ENCODE measurements around the gene GALNT2.

The GALNT2 gene

DNA sequence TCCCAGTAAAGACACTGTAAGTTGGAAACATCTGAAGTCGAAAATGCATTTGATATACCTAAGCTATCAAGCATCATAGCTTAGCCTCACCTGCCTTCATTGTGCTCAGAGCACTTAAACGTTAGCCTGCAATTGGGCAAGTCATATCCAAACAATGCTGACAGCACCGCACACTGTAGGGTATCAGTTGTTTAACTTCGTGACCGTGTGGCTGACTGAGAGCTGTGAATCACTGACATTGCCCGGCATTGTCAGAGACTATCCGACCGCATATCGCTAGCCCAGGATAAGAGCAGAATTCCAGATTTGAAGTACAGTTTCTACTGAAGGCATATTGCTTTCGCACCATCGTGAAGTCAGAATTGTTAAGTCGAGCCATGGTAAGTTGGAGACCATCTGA lies 41.5 kb downstream of the GALNT2 start:
- no peaks in the 10 kb centered on the region for H3K9me3 ChIP-seq (ENCODE audit: insufficient read depth, low read depth, low read length)
- no peak overlapping the region for H3K27ac ChIP-seq (ENCODE audit: low read length)
- H3K27me3 ChIP-seq (ENCODE audit: insufficient read depth, low read length): no peaks in the 10 kb centered on the region
- H3K4me1 ChIP-seq (ENCODE audit: insufficient read depth, low read length): peaks cover 44% of the 10 kb centered on the region
- H3K36me3 ChIP-seq (ENCODE audit: insufficient read depth, low read depth, low read length): peaks cover 1% of the 10 kb centered on the region; the same call in 1 of the 2 replicates
- H3K4me3 ChIP-seq (ENCODE audit: low read length): no peak overlapping the region
- H3K9ac ChIP-seq (ENCODE audit: low read depth, low read length): no peak overlapping the region

DNA sequence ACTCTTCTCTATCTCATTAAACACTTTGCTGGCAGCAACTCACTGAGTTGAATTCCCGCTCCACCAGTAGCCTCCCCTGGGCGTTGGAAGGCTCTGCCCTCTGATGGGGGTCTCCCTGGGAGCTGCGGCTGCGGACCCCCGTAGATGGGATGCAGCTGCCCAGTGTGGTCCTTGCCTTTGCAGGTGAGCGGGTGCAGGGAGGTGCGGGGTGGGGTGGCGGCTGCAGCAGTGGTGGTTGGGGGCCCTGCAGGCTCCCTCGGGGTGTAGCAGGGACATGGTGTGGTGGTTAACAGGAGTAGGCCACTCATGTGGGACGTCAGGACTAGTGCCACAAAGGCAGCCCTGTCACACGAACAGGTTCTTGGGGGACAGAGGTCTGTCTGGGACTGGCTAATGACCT lies 42.0 kb downstream of the GALNT2 start:
- Histone ChIP-seq H3K9ac (ENCODE audit: low read depth, low read length) (no peak overlapping the region), H3K9me3 (ENCODE audit: insufficient read depth, low read depth, low read length) (no peaks in the 10 kb centered on the region), H3K27me3 (ENCODE audit: insufficient read depth, low read length) (no peaks in the 10 kb centered on the region), H3K4me3 (ENCODE audit: low read length) (no peak overlapping the region), H3K4me1 (ENCODE audit: insufficient read depth, low read length) (peaks cover 42% of the 10 kb centered on the region), H3K27ac (ENCODE audit: low read length) (no peak overlapping the region), H3K36me3 (ENCODE audit: insufficient read depth, low read depth, low read length) (peaks cover 5% of the 10 kb centered on the region; the same call in 1 of the 2 replicates)

DNA sequence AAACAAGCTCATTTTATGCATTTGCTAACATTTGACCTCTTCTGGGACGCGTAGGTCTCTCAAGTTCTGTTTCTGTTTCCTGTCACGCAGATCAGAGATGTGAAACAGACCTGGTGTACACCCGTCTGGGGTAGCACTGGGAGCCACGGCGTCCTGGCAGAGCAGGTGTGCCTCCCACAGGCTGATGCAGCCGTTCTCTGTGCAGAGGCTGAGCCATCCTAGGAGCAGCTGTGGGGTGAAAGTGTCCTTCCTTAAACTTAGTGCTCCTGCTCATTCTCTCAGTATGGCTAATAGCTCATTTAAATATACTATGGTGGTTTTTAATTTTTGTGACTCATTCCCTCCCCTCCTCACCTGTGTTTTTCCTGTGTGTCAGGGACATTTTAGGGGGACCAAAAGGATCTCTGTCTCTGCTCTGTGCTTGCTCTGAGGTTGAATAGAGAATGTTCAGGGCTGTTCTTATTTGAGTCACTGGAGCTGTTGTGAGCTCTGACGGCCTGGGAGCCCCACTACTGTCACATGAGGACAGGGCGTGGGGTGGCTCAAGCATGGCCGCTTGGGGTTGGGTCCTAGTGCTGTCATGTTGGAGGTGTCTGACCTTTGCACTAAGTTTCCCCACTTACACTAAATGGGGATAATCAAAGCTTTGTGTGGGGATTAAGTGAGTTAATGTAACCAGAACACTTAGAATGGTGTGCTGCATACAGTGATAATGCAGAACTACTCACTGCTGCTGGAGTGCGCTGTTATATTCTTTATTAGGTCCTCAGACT lies 43.0 kb downstream of the GALNT2 start:
- Histone ChIP-seq H3K9ac (ENCODE audit: low read depth, low read length) (no peak overlapping the region), H3K9me3 (ENCODE audit: insufficient read depth, low read depth, low read length) (no peaks in the 10 kb centered on the region), H3K36me3 (ENCODE audit: insufficient read depth, low read depth, low read length) (peaks cover 5% of the 10 kb centered on the region; the same call in 1 of the 2 replicates), H3K27ac (ENCODE audit: low read length) (no peak overlapping the region), H3K27me3 (ENCODE audit: insufficient read depth, low read length) (no peaks in the 10 kb centered on the region), H3K4me1 (ENCODE audit: insufficient read depth, low read length) (peaks cover 31% of the 10 kb centered on the region), H3K4me3 (ENCODE audit: low read length) (no peak overlapping the region)

DNA sequence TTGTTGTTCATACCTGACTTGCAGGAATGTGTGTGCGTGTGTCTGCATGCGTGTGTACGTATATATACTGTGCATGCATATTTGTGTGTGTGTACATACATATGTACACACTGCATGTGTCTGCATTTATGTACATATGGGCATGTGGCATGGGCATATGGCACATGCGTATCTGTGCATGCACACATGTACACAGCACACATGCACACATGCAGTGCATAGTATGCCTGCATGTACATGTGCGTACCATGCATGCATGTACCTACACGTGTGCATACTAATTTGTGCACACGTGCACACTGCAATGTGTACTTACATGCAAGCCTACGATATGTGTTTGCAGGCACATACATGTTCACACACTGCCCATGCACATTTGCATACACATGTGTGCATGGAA lies 43.9 kb downstream of the GALNT2 start:
- H3K9me3 ChIP-seq (ENCODE audit: insufficient read depth, low read depth, low read length): no peaks in the 10 kb centered on the region
- no peak overlapping the region for H3K4me3 ChIP-seq (ENCODE audit: low read length)
- H3K36me3 ChIP-seq (ENCODE audit: insufficient read depth, low read depth, low read length): peaks cover 5% of the 10 kb centered on the region; the same call in 1 of the 2 replicates
- H3K9ac ChIP-seq (ENCODE audit: low read depth, low read length): no peak overlapping the region
- H3K27me3 ChIP-seq (ENCODE audit: insufficient read depth, low read length): no peaks in the 10 kb centered on the region
- peaks cover 31% of the 10 kb centered on the region for H3K4me1 ChIP-seq (ENCODE audit: insufficient read depth, low read length)
- no peak overlapping the region for H3K27ac ChIP-seq (ENCODE audit: low read length)

DNA sequence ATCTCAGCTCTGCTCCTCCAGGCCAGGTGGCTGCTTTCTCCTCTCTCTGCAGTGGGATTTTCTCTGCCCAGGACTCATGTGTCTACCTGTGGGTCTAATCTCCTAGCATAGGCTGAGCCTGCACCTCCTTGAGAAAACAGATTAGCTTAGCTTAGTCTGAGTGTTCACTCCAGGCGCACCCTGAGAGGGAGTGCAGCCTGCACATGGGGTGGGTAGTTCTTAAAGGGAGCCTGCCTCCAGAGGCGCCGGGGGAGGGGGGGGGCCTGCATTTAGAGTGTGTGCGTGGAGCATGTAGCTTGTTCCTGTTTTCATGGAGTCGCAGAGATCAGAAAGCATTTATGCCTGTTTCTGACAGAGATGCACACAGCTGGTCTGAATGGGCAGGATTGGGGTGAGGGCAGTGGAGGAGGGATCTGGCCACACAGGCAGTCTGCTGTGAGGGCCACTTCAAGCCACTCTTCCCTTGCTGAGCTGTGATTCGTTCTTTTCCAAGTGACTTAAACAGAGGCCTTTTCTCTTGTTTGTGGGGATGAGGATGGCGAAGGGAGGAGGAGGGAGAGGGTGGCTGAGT lies 45.2 kb downstream of the GALNT2 start:
- 0 out of 2 replicates have a peak overlapping the region, but pooled peaks have one; percentile 39 for H3K9ac ChIP-seq (ENCODE audit: low read depth, low read length)
- no peaks in the 10 kb centered on the region for H3K27me3 ChIP-seq (ENCODE audit: insufficient read depth, low read length)
- H3K36me3 ChIP-seq (ENCODE audit: insufficient read depth, low read depth, low read length): peaks cover 5% of the 10 kb centered on the region; the same call in 1 of the 2 replicates
- no peak overlapping the region; the same call in 1 of the 2 replicates for H3K4me3 ChIP-seq (ENCODE audit: low read length)
- H3K4me1 ChIP-seq (ENCODE audit: insufficient read depth, low read length): peaks cover 28% of the 10 kb centered on the region
- H3K27ac ChIP-seq (ENCODE audit: low read length): peak overlapping the region; percentile 11
- no peaks in the 10 kb centered on the region for H3K9me3 ChIP-seq (ENCODE audit: insufficient read depth, low read depth, low read length)

DNA sequence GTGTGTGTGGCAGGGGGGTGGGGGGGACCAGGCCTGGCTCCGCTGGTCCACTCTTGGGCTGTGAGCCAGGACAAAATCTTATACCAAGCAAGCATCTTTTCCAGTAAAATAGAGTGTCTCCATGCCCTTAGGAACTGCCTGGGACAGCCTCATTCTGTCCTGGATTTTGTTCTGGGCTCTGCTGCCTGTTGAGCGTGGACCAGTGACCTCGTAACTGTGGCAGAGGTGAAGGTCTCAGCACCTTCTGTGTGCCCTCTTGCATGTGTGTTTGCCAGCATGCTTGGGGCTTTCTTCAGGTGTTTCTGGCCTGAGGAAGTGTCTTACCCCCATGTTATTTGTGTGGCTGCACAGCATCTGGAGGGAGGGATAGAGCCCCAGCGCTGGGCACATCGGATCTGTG lies 45.7 kb downstream of the GALNT2 start:
- H3K4me3 ChIP-seq (ENCODE audit: low read length): no peak overlapping the region
- H3K4me1 ChIP-seq (ENCODE audit: insufficient read depth, low read length): peaks cover 28% of the 10 kb centered on the region
- H3K27ac ChIP-seq (ENCODE audit: low read length): no peak overlapping the region
- no peak overlapping the region for H3K9ac ChIP-seq (ENCODE audit: low read depth, low read length)
- H3K27me3 ChIP-seq (ENCODE audit: insufficient read depth, low read length): no peaks in the 10 kb centered on the region
- H3K9me3 ChIP-seq (ENCODE audit: insufficient read depth, low read depth, low read length): no peaks in the 10 kb centered on the region
- H3K36me3 ChIP-seq (ENCODE audit: insufficient read depth, low read depth, low read length): peaks cover 5% of the 10 kb centered on the region; the same call in 1 of the 2 replicates

DNA sequence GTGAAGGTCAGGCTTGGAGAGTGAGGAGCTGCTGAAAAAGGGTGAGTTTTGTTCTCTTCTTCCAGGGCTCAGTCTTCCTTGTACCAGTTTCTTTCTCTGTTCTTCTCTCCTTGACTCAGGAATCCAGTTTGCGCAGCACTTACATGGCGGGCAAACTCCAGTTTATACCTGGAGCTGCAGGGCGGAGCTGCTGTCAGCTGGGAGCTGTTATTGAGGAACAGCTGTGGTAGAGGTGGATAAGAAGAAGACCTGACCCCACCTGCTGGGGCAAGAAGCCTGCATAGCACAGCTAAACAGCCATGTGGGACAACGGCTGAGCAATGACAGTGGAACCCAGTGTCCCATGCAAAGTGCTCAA lies 46.2 kb downstream of the GALNT2 start:
- Histone ChIP-seq H3K9me3 (ENCODE audit: insufficient read depth, low read depth, low read length) (no peaks in the 10 kb centered on the region), H3K4me3 (ENCODE audit: low read length) (no peak overlapping the region), H3K36me3 (ENCODE audit: insufficient read depth, low read depth, low read length) (peaks cover 5% of the 10 kb centered on the region; the same call in 1 of the 2 replicates), H3K27ac (ENCODE audit: low read length) (no peak overlapping the region), H3K27me3 (ENCODE audit: insufficient read depth, low read length) (no peaks in the 10 kb centered on the region), H3K9ac (ENCODE audit: low read depth, low read length) (no peak overlapping the region), H3K4me1 (ENCODE audit: insufficient read depth, low read length) (peaks cover 28% of the 10 kb centered on the region)

DNA sequence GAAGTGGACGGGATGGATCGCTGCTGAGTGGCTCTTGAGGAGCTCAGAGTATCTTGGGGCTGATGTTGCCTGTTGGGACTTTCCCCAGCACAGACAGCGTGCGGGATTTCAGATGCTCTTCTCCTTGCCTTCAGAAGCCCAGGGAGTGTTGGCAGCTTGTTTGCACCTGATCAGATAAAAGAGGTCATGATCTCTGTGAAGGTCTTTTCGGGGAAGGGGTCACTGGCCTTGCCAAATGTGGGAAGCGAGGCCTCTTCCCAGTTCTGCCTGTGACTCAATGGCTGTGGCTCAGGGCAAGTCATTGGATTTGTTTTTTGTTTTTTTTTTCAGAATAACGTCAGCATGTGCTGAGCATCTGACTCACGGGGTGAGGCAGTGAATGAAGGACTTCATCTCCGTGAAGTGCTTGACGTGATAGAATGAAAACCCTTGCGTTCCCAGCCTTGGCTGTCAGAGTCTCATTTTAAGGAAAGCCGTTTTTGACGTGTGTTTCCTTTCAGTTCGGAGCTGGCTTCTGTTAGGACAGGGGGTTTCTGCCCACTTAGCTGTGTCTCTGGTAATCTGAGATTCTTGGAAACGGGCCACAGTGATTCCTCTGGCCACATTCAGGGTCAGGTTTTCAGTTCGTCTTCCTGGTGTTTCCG lies 46.7 kb downstream of the GALNT2 start:
- Histone ChIP-seq H3K4me1 (ENCODE audit: insufficient read depth, low read length) (peaks cover 28% of the 10 kb centered on the region), H3K36me3 (ENCODE audit: insufficient read depth, low read depth, low read length) (peaks cover 5% of the 10 kb centered on the region; the same call in 1 of the 2 replicates), H3K9me3 (ENCODE audit: insufficient read depth, low read depth, low read length) (no peaks in the 10 kb centered on the region), H3K4me3 (ENCODE audit: low read length) (no peak overlapping the region), H3K27ac (ENCODE audit: low read length) (no peak overlapping the region), H3K9ac (ENCODE audit: low read depth, low read length) (no peak overlapping the region), H3K27me3 (ENCODE audit: insufficient read depth, low read length) (no peaks in the 10 kb centered on the region)

DNA sequence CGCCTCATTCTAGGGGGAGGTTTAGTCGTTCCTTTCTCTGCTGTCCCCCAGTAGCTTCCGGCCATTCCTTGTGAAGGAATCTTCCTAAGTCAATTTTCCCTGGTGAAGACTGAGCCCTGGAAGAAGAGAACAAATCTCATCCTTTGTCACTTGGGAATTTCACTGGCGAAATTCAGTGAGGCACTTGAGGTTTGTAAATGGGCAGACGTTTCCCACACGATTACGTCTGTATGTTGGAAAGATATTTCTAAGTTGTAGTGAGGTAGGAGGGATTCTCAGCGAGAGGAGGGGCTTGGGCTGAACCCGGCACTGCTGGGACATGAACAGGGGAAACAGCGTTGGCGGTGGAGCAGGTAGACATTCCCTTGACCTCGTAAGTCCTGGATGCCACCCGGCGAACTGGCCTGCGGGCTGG lies 47.2 kb downstream of the GALNT2 start:
- H3K27me3 ChIP-seq (ENCODE audit: insufficient read depth, low read length): no peaks in the 10 kb centered on the region
- no peaks in the 10 kb centered on the region for H3K9me3 ChIP-seq (ENCODE audit: insufficient read depth, low read depth, low read length)
- no peak overlapping the region for H3K27ac ChIP-seq (ENCODE audit: low read length)
- peaks cover 28% of the 10 kb centered on the region for H3K4me1 ChIP-seq (ENCODE audit: insufficient read depth, low read length)
- no peak overlapping the region for H3K9ac ChIP-seq (ENCODE audit: low read depth, low read length)
- H3K4me3 ChIP-seq (ENCODE audit: low read length): no peak overlapping the region
- H3K36me3 ChIP-seq (ENCODE audit: insufficient read depth, low read depth, low read length): peaks cover 5% of the 10 kb centered on the region; the same call in 1 of the 2 replicates

DNA sequence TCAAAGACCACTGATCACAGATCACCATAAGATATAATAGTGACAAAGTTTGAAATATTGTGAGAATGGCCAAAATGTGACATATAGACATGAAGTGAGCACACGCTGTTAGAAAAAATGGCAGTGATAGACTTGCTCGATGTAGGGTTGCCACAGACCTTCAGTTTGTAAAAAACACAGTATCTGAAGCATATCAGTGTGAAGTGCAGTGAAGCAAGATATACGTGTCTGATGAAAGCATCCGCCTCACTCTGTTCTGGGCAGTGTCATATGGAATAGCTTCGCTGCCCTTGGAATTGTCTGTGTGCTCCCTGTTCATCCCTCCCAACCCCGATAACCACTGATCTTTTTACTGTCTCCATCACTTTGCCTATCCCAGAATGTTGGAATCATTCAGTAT lies 50.7 kb downstream of the GALNT2 start:
- Histone ChIP-seq H3K27ac (ENCODE audit: low read length) (no peak overlapping the region), H3K9me3 (ENCODE audit: insufficient read depth, low read depth, low read length) (no peaks in the 10 kb centered on the region), H3K27me3 (ENCODE audit: insufficient read depth, low read length) (no peaks in the 10 kb centered on the region), H3K4me3 (ENCODE audit: low read length) (no peak overlapping the region), H3K9ac (ENCODE audit: low read depth, low read length) (no peak overlapping the region), H3K36me3 (ENCODE audit: insufficient read depth, low read depth, low read length) (peaks cover 5% of the 10 kb centered on the region; the same call in 1 of the 2 replicates), H3K4me1 (ENCODE audit: insufficient read depth, low read length) (peaks cover 9% of the 10 kb centered on the region; the same call in 1 of the 2 replicates)

DNA sequence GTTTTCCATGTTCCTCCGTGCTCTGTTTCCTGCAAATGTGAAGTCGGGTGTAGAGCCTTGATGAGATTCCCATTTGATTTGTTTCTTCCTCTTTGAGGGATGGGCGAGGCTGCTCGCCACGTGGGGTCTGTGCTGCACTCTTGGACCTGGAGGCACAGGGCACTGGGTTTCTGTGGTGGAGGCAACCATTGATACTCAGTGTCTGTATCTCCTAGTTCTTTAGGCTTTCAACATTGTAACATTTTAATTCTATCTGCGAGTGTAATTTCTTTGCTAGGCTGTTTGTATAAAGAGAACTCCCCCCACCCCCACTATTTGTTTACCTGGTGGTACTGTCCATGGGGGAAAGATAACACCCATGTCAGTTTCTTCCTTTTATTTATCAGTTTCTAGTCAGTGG lies 52.3 kb downstream of the GALNT2 start:
- H3K9me3 ChIP-seq (ENCODE audit: insufficient read depth, low read depth, low read length): no peaks in the 10 kb centered on the region
- H3K4me1 ChIP-seq (ENCODE audit: insufficient read depth, low read length): peaks cover 3% of the 10 kb centered on the region; the same call in 1 of the 2 replicates
- no peaks in the 10 kb centered on the region for H3K36me3 ChIP-seq (ENCODE audit: insufficient read depth, low read depth, low read length)
- no peak overlapping the region for H3K27ac ChIP-seq (ENCODE audit: low read length)
- no peaks in the 10 kb centered on the region for H3K27me3 ChIP-seq (ENCODE audit: insufficient read depth, low read length)
- no peak overlapping the region for H3K4me3 ChIP-seq (ENCODE audit: low read length)
- H3K9ac ChIP-seq (ENCODE audit: low read depth, low read length): no peak overlapping the region

Measured in iPS-20b (cell line).